ENCODE results near the gene LRMDA. TPM values are rescaled to one million over a fixed set of nuclear protein-coding genes. Genes with fewer than 3 reads are reported as not detected.

Gene LRMDA
- total RNA-seq, 1 experiment from 2014 or later, result 1.2 TPM

DNA sequence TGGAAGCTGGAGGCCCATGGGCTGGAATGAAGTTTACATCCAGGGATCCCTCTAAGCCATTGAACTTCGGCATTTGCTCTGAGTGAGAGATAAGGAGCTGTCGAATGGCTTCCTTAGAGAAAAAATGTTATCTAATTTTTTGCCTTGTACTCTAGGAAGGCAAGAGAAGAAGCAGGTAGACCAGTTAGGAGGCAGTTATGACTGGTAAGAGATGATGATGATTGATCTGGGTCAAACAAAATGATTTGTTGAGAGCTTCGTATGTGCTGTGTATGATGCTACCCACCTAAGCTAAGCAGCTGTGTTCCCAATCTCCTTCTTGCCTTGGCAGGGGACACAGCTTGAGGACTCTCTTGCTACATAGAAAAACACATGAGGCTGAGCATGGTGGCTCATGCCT is 370.2 kb downstream of the LRMDA start:
- TF ChIP-seq CTCF (conservative IDR thresholded peaks at IDR 0.05; ENCODE audit: low read depth, low read length), result no peak
- TF ChIP-seq EZH2phosphoT487 (IDR thresholded peaks at IDR 0.05; ENCODE audit: borderline replicate concordance, low read length), result no peak
- TF ChIP-seq EZH2 (IDR thresholded peaks at IDR 0.05; ENCODE audit: low read length, unreplicated experiment), result no peak
- H3K4me3 ChIP-seq (ENCODE audit: low read length), result no peak overlapping the region
- BruUV-seq (replicated peaks), result no TSS peak
- H3K27me3 ChIP-seq (ENCODE audit: low read length), result peaks cover 49% of the 10 kb centered on the region
- CTCF ChIA-PET, result no interaction called here
- no peaks in the 10 kb centered on the region for H3K79me2 ChIP-seq (ENCODE audit: low read length)
- ATAC-seq (no peak), DNase-seq (no peak)
- no peak overlapping the region for H3K27ac ChIP-seq (ENCODE audit: low read length)
- no peak overlapping the region for H3K4me2 ChIP-seq (ENCODE audit: low read length)
- H3K9me2 ChIP-seq (replicated peaks; ENCODE audit: low read length), result no peaks in the 10 kb centered on the region
- no peaks in the 10 kb centered on the region for H4K20me1 ChIP-seq (ENCODE audit: low read length)
- intact Hi-C loops (cut with micrococcal nuclease), result no loop called here
- H3K4me1 ChIP-seq (ENCODE audit: insufficient read depth, low read length), result no peaks in the 10 kb centered on the region
- POLR2A ChIA-PET (ENCODE audit: unreplicated experiment), result no interaction called here
- H3K9me3 ChIP-seq (ENCODE audit: low read length), result no peaks in the 10 kb centered on the region
- no peaks in the 10 kb centered on the region for H3F3A ChIP-seq (ENCODE audit: low read length, unreplicated experiment)
- H2AFZ ChIP-seq (ENCODE audit: low read length), result no peak overlapping the region
- H3K36me3 ChIP-seq (ENCODE audit: low read depth, low read length), result no peaks in the 10 kb centered on the region
- H3K9ac ChIP-seq (ENCODE audit: low read length), result no peak overlapping the region

GRCh38 chr10:75803121-75803520 is 371.7 kb downstream of the LRMDA start:
- Histone ChIP-seq H3K9me3 (ENCODE audit: low read length) (no peaks in the 10 kb centered on the region), H2AFZ (ENCODE audit: low read length) (no peak overlapping the region), H3K27me3 (ENCODE audit: low read length) (peaks cover 60% of the 10 kb centered on the region), H4K20me1 (ENCODE audit: low read length) (no peaks in the 10 kb centered on the region), H3K9me2 (replicated peaks; ENCODE audit: low read length) (no peaks in the 10 kb centered on the region), H3K4me1 (ENCODE audit: insufficient read depth, low read length) (no peaks in the 10 kb centered on the region), H3K79me2 (ENCODE audit: low read length) (no peaks in the 10 kb centered on the region), H3K36me3 (ENCODE audit: low read depth, low read length) (no peaks in the 10 kb centered on the region), H3K27ac (ENCODE audit: low read length) (no peak overlapping the region), H3K9ac (ENCODE audit: low read length) (no peak overlapping the region), H3F3A (ENCODE audit: low read length, unreplicated experiment) (no peaks in the 10 kb centered on the region), H3K4me3 (ENCODE audit: low read length) (no peak overlapping the region), H3K4me2 (ENCODE audit: low read length) (no peak overlapping the region)
- intact Hi-C loops (cut with micrococcal nuclease), result no loop called here
- TF ChIP-seq EZH2 (IDR thresholded peaks at IDR 0.05; ENCODE audit: low read length, unreplicated experiment), result no peak
- no peak for TF ChIP-seq CTCF (conservative IDR thresholded peaks at IDR 0.05; ENCODE audit: low read depth, low read length)
- no peak for TF ChIP-seq EZH2phosphoT487 (IDR thresholded peaks at IDR 0.05; ENCODE audit: borderline replicate concordance, low read length)
- CTCF ChIA-PET, result no interaction called here
- ATAC-seq (no peak), DNase-seq (no peak)
- POLR2A ChIA-PET (ENCODE audit: unreplicated experiment), result no interaction called here
- BruUV-seq (replicated peaks), result no TSS peak

DNA sequence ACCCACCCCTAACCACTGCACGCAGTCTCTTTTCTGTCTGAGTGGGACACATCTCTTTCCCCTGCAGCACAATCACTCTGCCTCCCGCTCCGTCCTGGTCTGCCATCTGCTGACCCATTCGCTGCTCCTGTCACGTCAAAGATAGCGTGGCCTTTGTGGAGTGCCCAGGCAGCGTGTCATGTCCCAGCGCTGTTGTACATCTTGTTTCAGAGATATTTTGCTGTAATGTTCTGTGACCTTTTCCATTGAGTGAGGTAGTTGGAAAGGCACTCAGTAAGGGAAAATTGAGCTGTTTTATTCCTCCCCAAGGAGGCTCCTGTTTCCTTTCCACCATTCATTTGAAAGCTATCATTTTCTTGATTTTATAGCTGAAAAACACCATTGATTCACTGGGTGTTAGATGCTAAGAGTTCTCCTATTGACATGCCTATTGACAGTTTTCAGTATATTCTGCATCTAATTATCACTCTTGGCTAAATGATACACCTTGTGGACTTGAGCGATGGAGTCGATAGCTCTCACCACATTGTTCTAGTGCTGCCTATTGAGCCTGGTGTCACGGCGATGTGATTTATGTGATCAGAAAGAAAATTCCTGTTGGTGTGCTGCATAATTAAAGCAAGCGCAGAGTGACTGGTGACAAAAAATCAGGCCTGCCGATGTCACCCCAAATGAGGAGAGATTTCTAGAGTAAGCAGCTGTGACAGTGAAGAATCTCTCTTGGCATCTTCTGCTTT is 372.6 kb downstream of the LRMDA start:
- H3K27me3 ChIP-seq (ENCODE audit: low read length), result peaks cover 63% of the 10 kb centered on the region
- H3F3A ChIP-seq (ENCODE audit: low read length, unreplicated experiment), result no peaks in the 10 kb centered on the region
- no TSS peak for BruUV-seq (replicated peaks)
- CTCF ChIA-PET, result no interaction called here
- H3K4me3 ChIP-seq (ENCODE audit: low read length), result no peak overlapping the region
- no peaks in the 10 kb centered on the region for H3K4me1 ChIP-seq (ENCODE audit: insufficient read depth, low read length)
- DNase-seq, result no peak
- H4K20me1 ChIP-seq (ENCODE audit: low read length), result no peaks in the 10 kb centered on the region
- no peak overlapping the region for H3K4me2 ChIP-seq (ENCODE audit: low read length)
- TF ChIP-seq CTCF (conservative IDR thresholded peaks at IDR 0.05; ENCODE audit: low read depth, low read length) (no peak), EZH2phosphoT487 (IDR thresholded peaks at IDR 0.05; ENCODE audit: borderline replicate concordance, low read length) (no peak), EZH2 (IDR thresholded peaks at IDR 0.05; ENCODE audit: low read length, unreplicated experiment) (no peak)
- H2AFZ ChIP-seq (ENCODE audit: low read length), result no peak overlapping the region
- no peaks in the 10 kb centered on the region for H3K79me2 ChIP-seq (ENCODE audit: low read length)
- no peak overlapping the region for H3K9ac ChIP-seq (ENCODE audit: low read length)
- POLR2A ChIA-PET (ENCODE audit: unreplicated experiment), result no interaction called here
- no peaks in the 10 kb centered on the region for H3K9me3 ChIP-seq (ENCODE audit: low read length)
- no peaks in the 10 kb centered on the region for H3K36me3 ChIP-seq (ENCODE audit: low read depth, low read length)
- intact Hi-C loops (cut with micrococcal nuclease), result no loop called here
- H3K9me2 ChIP-seq (replicated peaks; ENCODE audit: low read length), result no peaks in the 10 kb centered on the region
- H3K27ac ChIP-seq (ENCODE audit: low read length), result no peak overlapping the region
- no peak for ATAC-seq
